GM12873 (cell line): Measurements from ENCODE around the gene SSPN.

Experiments
- CTCF ChIP-seq: IDR thresholded peaks from 2 replicates; pipeline ENCODE4 v1.5.1; 2012; ENCODE audit warnings: low read depth, mild to moderate bottlenecking, moderate library complexity, low read length, control low read depth; ENCODE audit not compliant: insufficient read depth; ENCODE audit errors: missing control alignments

SSPN gene

GRCh38 chr12:26298785-26299621 lies 103.6 kb downstream of the SSPN start:
- no peak for TF ChIP-seq CTCF

GRCh38 chr12:26299751-26300150 lies 104.4 kb downstream of the SSPN start:
- TF ChIP-seq CTCF = no peak
